ENCODE results near the gene ZNRF4.

ZNRF4 gene

GRCh38 chr19:5448374-5448773 is 6.8 kb upstream of the ZNRF4 start:
- Histone ChIP-seq H3K4me1 (ENCODE audit: low read length) (no peaks in the 10 kb centered on the region), H4K20me1 (ENCODE audit: insufficient read depth, low read length) (no peaks in the 10 kb centered on the region), H2AFZ (ENCODE audit: low read depth, low read length) (no peak overlapping the region), H3K4me3 (ENCODE audit: low read length) (no peak overlapping the region), H3K9me3 (ENCODE audit: insufficient read depth, low read length) (no peaks in the 10 kb centered on the region), H3K4me2 (ENCODE audit: low read length) (no peak overlapping the region), H3K27ac (ENCODE audit: low read length) (no peak overlapping the region), H3K27me3 (ENCODE audit: low read depth, low read length) (no peaks in the 10 kb centered on the region), H3K79me2 (ENCODE audit: low read length) (no peaks in the 10 kb centered on the region), H3K9ac (ENCODE audit: low read length) (no peak overlapping the region), H3K36me3 (replicated peaks; ENCODE audit: low read depth, low read length) (no peaks in the 10 kb centered on the region)
- TF ChIP-seq, protein P1, sequence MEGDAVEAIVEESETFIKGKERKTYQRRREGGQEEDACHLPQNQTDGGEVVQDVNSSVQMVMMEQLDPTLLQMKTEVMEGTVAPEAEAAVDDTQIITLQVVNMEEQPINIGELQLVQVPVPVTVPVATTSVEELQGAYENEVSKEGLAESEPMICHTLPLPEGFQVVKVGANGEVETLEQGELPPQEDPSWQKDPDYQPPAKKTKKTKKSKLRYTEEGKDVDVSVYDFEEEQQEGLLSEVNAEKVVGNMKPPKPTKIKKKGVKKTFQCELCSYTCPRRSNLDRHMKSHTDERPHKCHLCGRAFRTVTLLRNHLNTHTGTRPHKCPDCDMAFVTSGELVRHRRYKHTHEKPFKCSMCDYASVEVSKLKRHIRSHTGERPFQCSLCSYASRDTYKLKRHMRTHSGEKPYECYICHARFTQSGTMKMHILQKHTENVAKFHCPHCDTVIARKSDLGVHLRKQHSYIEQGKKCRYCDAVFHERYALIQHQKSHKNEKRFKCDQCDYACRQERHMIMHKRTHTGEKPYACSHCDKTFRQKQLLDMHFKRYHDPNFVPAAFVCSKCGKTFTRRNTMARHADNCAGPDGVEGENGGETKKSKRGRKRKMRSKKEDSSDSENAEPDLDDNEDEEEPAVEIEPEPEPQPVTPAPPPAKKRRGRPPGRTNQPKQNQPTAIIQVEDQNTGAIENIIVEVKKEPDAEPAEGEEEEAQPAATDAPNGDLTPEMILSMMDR (IDR thresholded peaks at IDR 0.05; ENCODE audit: low read depth, low read length), result no peak
- no peak for TF ChIP-seq EZH2phosphoT487 (IDR thresholded peaks at IDR 0.05; ENCODE audit: low read depth)

DNA sequence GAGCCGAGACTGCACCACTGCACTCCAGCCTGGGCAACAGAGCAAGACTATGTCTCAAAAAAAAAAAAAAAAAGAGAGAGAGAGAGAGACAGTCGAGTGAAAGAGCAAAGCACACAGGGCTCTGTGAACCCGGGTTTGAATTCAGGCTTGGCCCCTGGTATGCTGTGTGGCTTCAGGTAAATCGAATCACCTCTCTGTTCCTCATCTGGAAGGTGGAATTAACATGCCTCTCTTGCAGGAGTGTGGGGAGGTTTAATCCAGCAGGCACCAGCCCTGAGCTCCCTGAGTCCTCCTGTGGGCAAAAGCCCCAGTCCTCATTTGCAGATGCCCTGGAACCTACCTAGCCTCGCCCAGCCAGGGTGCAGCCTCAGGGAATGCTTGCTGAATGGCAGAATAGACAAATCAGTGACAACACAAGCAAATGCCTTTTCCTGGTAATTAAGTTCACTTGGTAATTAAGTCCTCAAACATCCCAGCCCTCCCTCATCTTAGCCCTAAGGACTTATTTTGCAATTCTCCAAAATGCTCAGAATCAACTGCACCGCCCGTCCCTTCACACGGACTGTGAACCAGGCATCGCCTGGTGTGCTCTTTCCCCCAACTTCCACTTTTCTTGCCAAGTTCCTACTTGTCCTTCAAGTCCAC is 4.6 kb upstream of the ZNRF4 start:
- Histone ChIP-seq H3K79me2 (ENCODE audit: low read length) (no peaks in the 10 kb centered on the region), H3K4me3 (ENCODE audit: low read length) (no peak overlapping the region), H3K9ac (ENCODE audit: low read length) (no peak overlapping the region), H4K20me1 (ENCODE audit: insufficient read depth, low read length) (no peaks in the 10 kb centered on the region), H3K36me3 (replicated peaks; ENCODE audit: low read depth, low read length) (no peaks in the 10 kb centered on the region), H2AFZ (ENCODE audit: low read depth, low read length) (no peak overlapping the region), H3K4me1 (ENCODE audit: low read length) (no peaks in the 10 kb centered on the region), H3K27ac (ENCODE audit: low read length) (no peak overlapping the region), H3K4me2 (ENCODE audit: low read length) (no peak overlapping the region), H3K9me3 (ENCODE audit: insufficient read depth, low read length) (no peaks in the 10 kb centered on the region), H3K27me3 (ENCODE audit: low read depth, low read length) (no peaks in the 10 kb centered on the region)
- TF ChIP-seq, protein P1 (IDR thresholded peaks at IDR 0.05; ENCODE audit: low read depth, low read length), result no peak
- no peak for TF ChIP-seq EZH2phosphoT487 (IDR thresholded peaks at IDR 0.05; ENCODE audit: low read depth)

DNA sequence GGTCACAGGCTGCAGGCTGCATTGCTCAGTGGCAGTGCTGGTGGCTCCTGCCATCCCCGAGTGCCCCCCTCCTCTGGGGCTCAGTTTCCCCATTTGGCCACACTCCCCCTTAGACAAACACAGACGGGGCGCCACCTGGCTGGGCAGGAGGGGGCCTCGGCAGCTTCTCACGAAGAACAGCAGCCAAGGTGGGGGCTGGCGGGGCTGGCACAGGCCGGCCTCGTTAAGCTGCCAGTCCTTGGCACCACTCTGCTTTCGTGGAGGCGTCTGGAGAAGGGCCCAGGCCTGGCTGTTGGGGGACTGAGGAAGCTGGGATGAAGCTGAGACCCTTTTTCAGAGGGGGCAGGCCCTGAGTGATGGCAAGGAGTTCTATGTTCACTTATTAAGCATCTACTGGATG is 3.7 kb upstream of the ZNRF4 start:
- H3K27me3 ChIP-seq (ENCODE audit: low read depth, low read length), result no peaks in the 10 kb centered on the region
- H3K27ac ChIP-seq (ENCODE audit: low read length), result no peak overlapping the region

More for the DNA sequence above, 3.7 kb upstream of the ZNRF4 start:
- Histone ChIP-seq H3K9me3 (ENCODE audit: insufficient read depth, low read length) (no peaks in the 10 kb centered on the region), H3K9ac (ENCODE audit: low read length) (no peak overlapping the region), H4K20me1 (ENCODE audit: insufficient read depth, low read length) (no peaks in the 10 kb centered on the region), H3K36me3 (replicated peaks; ENCODE audit: low read depth, low read length) (no peaks in the 10 kb centered on the region), H3K4me3 (ENCODE audit: low read length) (no peak overlapping the region), H2AFZ (ENCODE audit: low read depth, low read length) (no peak overlapping the region), H3K4me1 (ENCODE audit: low read length) (no peaks in the 10 kb centered on the region), H3K4me2 (ENCODE audit: low read length) (no peak overlapping the region), H3K79me2 (ENCODE audit: low read length) (no peaks in the 10 kb centered on the region)
- no peak for TF ChIP-seq EZH2phosphoT487 (IDR thresholded peaks at IDR 0.05; ENCODE audit: low read depth)
- TF ChIP-seq, protein P1 (IDR thresholded peaks at IDR 0.05; ENCODE audit: low read depth, low read length), result no peak

All from OCI-LY3 (cell line).